ENCODE data around the gene CBR3.

- TF ChIP-seq EZH2 (conservative IDR thresholded peaks at IDR 0.05; ENCODE audit: low read depth, low read length) (no peak), STAT5B (CRISPR knock-in tag; IDR thresholded peaks at IDR 0.05) (no peak), ZNF281 (CRISPR knock-in tag; IDR thresholded peaks at IDR 0.05; ENCODE audit: borderline replicate concordance) (no peak), ARHGAP35 (CRISPR knock-in tag; IDR thresholded peaks at IDR 0.05; ENCODE audit: borderline replicate concordance) (no peak), ZNF382 (CRISPR knock-in tag; IDR thresholded peaks at IDR 0.05; ENCODE audit: borderline replicate concordance) (no peak)
Measured at GRCh38 chr21:36163750-36164741, 29.2 kb downstream of the CBR3 start.
